PC-3 (cell line): Measurements from ENCODE around the gene SNTA1.

Experiments
- EZH2 ChIP-seq: fragments of 300-600 bp; sonication (generic); IDR thresholded peaks from one replicate; pipeline ENCODE4 v1.6.1; 2017; ENCODE audit warnings: antibody characterized with exemption, mild to moderate bottlenecking, low read length; ENCODE audit not compliant: unreplicated experiment
- TF ChIP-seq, protein P1 (sequence below): fragments of 300-600 bp; sonication (generic); conservative IDR thresholded peaks from 2 replicates; pipeline ENCODE4 v1.5.1; 2017; ENCODE audit warnings: antibody characterized with exemption, low read depth, mild to moderate bottlenecking, low read length

DNA sequence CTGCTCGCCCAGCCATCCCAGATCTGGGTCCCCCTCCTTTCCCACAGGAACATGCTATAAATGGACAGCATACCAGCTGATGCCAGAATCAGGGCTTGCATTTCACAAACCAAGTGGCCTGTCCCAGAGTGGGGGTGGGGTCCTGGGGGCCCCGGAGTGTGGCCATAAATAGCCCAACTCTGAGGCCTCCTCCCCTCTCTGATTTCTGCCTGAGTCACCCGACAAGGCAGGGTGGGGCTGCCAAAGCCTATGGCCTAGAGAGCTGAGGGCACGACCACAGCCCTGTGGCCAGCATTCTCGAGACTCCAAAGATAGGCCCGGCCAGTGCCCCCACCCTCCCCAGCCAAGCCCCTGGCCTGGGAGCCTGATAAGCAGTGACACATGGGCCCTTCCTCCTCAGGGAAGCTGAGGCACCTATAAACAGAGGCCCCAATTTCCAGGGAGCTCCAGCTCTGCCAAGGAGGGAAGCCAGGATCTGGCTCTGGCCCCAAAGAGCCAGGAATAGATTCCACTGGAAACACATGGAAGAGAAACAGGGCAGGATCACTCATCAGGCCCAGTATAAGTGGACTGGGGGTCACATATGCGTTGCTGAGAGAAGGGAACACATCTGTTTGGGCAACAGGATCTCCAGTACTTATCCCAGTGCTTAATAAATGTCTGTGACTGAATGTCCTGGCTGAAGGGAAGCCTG, 20.3 kb downstream of the SNTA1 start:
- TF ChIP-seq, protein P1, sequence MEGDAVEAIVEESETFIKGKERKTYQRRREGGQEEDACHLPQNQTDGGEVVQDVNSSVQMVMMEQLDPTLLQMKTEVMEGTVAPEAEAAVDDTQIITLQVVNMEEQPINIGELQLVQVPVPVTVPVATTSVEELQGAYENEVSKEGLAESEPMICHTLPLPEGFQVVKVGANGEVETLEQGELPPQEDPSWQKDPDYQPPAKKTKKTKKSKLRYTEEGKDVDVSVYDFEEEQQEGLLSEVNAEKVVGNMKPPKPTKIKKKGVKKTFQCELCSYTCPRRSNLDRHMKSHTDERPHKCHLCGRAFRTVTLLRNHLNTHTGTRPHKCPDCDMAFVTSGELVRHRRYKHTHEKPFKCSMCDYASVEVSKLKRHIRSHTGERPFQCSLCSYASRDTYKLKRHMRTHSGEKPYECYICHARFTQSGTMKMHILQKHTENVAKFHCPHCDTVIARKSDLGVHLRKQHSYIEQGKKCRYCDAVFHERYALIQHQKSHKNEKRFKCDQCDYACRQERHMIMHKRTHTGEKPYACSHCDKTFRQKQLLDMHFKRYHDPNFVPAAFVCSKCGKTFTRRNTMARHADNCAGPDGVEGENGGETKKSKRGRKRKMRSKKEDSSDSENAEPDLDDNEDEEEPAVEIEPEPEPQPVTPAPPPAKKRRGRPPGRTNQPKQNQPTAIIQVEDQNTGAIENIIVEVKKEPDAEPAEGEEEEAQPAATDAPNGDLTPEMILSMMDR: no peak
- TF ChIP-seq EZH2: no peak
